GM19395 (cell line): ENCODE measurements around the gene ZNF280D.
"Not testable (repeated sequence)": the region's sequence is repeated elsewhere in the genome, so short reads cannot be mapped to it uniquely, and the experiment has no call there.

Source experiments
- ATAC-seq: cut with Tn5 transposase; IDR thresholded peaks from one replicate; pipeline ENCODE4 v1.9.1; 2021; ENCODE audit warnings: mild to moderate bottlenecking, moderate library complexity; ENCODE audit not compliant: unreplicated experiment

Gene ZNF280D

GRCh38 chr15:56719774-56720555 lies 13.3 kb downstream of the ZNF280D start:
- ATAC-seq = no peak

- ATAC-seq = no peak
These were observed 14.2 kb downstream of the ZNF280D start for GRCh38 chr15:56719021-56719612.

GRCh38 chr15:56718560-56718959 lies 14.7 kb downstream of the ZNF280D start:
- ATAC-seq = no peak

- ATAC-seq = no peak
These were observed 17.0 kb downstream of the ZNF280D start for GRCh38 chr15:56716334-56716733.

- ATAC-seq = no peak
These were observed 18.1 kb downstream of the ZNF280D start for GRCh38 chr15:56715220-56715619.

- not testable (repeated sequence) for ATAC-seq
These were observed 23.8 kb downstream of the ZNF280D start for GRCh38 chr15:56709502-56709901.

- ATAC-seq = no peak
These were observed 33.6 kb downstream of the ZNF280D start for GRCh38 chr15:56699743-56700142.

GRCh38 chr15:56698270-56698669 lies 35.0 kb downstream of the ZNF280D start:
- ATAC-seq = no peak

- ATAC-seq = no peak
These were observed 39.5 kb downstream of the ZNF280D start for GRCh38 chr15:56693761-56694160.

GRCh38 chr15:56690733-56691132 lies 42.6 kb downstream of the ZNF280D start:
- no peak for ATAC-seq

GRCh38 chr15:56683908-56684307 lies 49.4 kb downstream of the ZNF280D start:
- no peak for ATAC-seq

- no peak for ATAC-seq
These were observed 52.2 kb downstream of the ZNF280D start for GRCh38 chr15:56681113-56681512.

- no peak for ATAC-seq
These were observed 54.1 kb downstream of the ZNF280D start for GRCh38 chr15:56679225-56679624.

GRCh38 chr15:56678571-56678970 lies 54.7 kb downstream of the ZNF280D start:
- no peak for ATAC-seq

GRCh38 chr15:56677271-56677670 lies 56.0 kb downstream of the ZNF280D start:
- ATAC-seq = no peak

GRCh38 chr15:56675930-56676329 lies 57.4 kb downstream of the ZNF280D start:
- no peak for ATAC-seq

- ATAC-seq = no peak
These were observed 58.5 kb downstream of the ZNF280D start for GRCh38 chr15:56674857-56675256.

- no peak for ATAC-seq
These were observed 60.6 kb downstream of the ZNF280D start for GRCh38 chr15:56672721-56673120.

GRCh38 chr15:56667517-56667916 lies 65.8 kb downstream of the ZNF280D start:
- no peak for ATAC-seq

- ATAC-seq = no peak
These were observed 72.4 kb downstream of the ZNF280D start for GRCh38 chr15:56660943-56661342.

- no peak for ATAC-seq
These were observed 74.1 kb downstream of the ZNF280D start for GRCh38 chr15:56659197-56659596.

GRCh38 chr15:56654624-56655023 lies 78.7 kb downstream of the ZNF280D start:
- ATAC-seq = no peak

GRCh38 chr15:56654216-56654615 lies 79.1 kb downstream of the ZNF280D start:
- no peak for ATAC-seq
